NAMALWA (cell line): ENCODE results near the gene SACS.

Experiments used
- DNase-seq: peaks from one replicate; pipeline ENCODE4 v3.0.0-alpha.2; 2015; ENCODE audit warnings: low spot score

The SACS gene

DNA sequence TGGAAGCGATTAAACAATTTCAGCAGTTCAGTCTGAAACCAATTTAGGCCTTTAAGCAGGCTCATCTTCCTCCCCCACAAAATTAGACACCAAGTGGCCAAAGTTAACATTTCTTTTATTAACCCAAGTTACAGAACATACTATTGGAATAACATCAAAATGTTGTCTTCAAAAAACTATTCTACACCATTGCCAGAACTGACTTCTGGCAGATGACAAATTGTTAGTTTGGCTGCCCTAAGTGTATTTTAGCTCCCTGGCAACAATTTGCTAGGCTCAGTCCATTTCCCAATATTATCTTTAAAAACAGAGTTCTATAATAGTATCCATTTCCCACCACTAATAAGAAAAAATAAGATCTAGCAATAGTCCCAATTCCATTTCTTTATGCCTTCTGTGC is 144.9 kb downstream of the SACS start:
- no peak for DNase-seq

DNA sequence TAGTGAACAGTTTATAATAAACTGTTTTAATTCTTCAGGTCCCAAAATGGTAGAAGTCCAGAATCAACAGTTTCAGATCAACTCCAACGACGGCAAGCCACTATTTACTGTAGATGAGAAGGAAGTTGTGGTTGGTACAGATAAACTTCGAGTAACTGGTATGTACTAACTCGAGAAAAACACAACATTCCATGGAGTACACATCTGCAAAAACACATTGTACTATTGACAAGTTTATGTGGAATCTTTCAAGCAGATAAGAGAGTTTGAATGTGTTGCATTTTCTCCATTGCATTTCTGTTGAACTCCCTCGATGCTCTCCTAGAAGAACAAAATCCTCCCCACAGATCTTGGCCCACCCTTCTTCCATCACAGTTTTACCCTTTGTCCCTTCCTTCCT is 154.2 kb downstream of the SACS start:
- DNase-seq, result no peak
